GM11168 (cell line): ENCODE data around the gene PHETA2.

ENCODE experiments used
- in situ Hi-C: fragments of 300-500 bp; cut with MboI; formaldehyde crosslinking; loops from one replicate; pipeline ENCODE4 v1.12.0; 2022; ENCODE audit warnings: low sequenced_read_pairs; ENCODE audit not compliant: unreplicated experiment

The PHETA2 gene, protein sequence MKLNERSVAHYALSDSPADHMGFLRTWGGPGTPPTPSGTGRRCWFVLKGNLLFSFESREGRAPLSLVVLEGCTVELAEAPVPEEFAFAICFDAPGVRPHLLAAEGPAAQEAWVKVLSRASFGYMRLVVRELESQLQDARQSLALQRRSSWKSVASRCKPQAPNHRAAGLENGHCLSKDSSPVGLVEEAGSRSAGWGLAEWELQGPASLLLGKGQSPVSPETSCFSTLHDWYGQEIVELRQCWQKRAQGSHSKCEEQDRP

DNA sequence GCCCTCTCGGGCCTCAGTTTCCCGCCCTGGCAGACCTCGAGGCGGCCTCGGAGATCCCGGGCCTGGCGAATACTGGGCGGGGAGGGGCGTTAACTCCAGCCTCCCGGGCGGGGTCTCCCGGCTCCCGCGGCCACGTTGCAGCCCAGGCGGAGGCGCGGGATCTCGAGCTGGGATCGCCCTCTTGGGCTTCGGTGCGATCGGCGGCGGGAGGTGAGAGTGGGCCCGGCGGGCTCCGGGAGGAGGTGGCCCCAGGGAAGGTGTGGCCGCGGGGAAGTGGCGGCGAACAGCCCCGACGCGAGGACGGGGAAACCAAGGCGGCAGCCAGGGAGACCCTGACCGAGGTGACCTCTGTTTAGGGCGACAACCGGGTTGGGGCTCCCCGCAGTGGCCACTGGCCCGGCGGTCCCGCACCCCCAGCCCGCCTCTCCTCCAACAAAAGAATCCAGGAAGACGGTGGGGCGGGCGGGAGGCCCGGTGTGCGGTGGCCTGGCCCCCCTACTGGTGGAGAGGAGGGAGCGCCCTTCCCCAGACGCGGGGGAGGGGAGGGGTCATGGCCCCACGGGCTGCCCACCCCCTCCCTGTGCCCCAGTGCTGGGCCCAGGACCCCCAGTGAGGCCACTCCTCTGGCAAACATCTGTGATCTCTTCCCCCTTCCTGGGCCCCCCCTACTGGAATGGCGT is at the start of gene PHETA2:
PHETA2 (plus strand) TSS at position 117 of the 680 bp plus-strand sequence. CDS start 3,046 bp downstream, outside the sequence.
- in situ Hi-C loops, result loop anchor here (10.0 kb wide), 2 partner anchors 69 to 109 kb away; partner anchors contain the start of gene SEPTIN3

DNA sequence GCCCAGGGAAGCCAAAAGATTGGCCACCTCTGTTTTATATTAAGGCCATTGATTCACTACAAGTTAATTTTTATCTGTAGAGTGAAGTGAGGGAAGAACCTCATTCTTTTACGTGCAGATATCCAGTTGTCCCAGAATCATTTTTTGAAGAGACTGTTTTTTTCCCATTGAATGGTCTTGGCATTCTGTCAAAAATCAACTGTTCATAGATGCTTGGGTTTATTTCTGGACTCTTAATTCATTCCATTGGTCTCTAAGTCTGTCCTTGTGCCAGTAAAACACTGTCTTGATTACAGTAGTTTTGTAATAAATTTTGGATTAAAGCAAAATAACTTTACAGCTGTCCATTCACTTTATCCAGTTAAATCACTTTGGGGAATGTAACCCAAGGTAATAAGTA is 48.6 kb upstream of the PHETA2 start:
- in situ Hi-C loops, result no loop called here

DNA sequence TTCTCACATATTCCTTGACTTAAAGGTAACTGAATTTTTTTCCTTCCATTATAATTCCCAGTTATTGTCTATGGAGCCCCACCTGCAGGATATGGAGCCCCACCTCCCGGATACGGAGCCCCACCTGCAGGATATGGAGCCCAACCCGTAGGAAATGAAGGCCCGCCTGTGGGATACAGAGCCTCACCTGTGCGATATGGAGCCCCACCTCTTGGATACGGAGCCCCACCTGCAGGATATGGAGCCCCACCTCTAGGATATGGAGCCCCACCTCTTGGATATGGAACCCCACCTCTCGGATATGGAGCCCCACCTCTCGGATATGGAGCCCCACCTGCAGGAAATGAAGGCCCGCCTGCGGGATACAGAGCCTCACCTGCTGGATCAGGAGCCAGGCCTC is 47.3 kb upstream of the PHETA2 start:
- in situ Hi-C loops, result no loop called here

DNA sequence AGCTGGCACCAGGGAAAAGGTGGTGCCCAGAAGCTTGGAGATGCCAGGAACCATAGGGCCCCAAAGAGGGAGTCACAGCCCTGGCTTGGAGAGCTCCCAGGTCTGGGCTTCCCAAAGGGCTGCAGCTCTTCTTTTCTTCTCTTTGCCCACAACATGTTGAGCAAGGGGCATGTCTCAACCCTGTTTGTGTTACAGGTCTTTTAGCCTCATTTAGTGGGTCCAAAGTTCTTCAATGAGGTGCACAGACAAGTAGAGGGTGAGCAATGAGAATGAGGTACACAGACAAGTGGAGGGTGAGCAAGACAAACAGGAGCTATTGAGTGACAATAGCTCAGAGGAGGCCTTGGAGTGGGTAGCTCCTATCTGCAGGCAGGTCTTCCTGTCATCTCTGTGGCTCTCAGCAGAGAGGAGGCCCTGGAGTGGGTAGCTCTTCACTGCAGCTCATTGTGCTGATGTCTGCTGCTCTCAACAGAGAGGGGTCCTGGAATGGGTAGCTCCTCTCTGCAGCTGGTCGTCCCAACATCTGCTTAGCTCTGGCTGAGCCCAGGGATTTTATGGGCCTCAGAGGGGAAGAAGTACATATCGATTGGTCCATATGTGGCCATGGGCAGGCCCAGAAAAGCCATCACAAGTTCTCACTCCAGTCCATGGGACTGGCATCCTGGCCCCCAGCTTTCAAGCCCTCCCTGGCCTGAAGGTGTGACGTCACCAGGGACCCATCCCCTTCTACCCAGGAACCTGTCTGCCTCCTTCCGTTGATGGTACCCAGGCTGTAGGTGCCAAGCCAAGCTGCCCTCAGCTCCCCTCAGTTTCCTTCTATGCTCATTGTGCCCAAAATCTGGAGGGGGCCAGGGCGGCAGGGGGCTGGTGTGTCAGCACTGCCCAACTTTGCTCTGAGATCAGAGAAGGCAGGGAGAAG is 40.5 kb upstream of the PHETA2 start:
- in situ Hi-C loops, result no loop called here

DNA sequence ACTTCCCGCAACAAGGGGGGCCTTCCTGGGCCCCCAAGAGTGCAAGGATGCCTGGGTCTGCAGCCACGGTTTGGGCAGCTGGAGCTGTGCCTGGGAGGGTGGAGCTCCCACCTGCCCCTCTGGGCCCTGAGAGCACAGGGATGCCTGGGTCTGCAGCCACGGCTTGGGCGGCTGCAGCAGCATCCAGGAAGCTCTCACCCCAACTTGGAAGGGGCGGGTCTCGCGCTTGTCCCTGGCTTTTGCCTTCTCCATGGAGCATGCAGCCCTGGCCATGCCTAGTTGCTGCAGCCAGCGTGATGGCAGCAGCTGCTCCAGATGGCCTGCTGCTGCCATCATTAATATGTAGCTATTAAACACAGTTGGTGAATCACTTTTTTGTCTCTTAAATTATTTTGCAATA is 38.8 kb upstream of the PHETA2 start:
- in situ Hi-C loops, result no loop called here

DNA sequence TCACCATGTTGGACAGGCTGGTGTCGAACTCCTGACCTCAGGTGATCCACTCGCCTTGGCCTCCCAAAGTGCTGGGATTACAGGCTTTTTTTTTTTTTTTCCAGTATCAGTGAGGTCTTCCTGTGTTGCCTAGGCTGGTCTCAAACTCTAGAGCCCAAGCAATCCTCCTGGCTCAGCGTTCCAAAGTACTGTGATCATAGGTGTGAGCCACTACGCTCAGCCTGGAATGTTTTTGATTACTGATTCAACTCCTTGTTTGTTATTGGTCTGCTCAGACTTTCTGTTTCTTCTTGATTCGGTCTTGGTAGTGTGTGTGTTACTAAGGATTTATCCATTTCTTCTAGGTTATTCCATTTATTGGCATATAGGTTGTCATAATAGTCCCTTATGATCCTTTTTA is 34.8 kb upstream of the PHETA2 start:
- in situ Hi-C loops, result no loop called here

DNA sequence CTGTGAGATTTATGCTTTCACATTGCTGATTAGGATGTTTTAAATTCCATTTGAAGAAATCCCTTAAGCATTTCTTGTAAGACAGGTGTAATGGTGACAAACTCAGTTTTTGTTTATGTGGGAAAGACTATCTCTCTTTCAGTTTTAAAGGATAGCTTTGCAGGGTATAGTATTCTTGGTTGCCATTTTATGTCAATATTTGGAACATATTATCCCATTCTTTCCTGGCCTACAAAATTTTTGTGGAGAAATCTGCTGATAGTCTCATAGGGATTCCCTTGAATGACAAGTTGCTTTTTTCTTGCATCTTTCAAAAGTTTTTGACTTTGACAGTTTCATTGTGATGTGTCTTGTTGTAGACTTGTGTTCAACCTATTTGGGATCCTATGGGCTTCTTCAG is 32.3 kb upstream of the PHETA2 start:
- in situ Hi-C loops, result no loop called here

DNA sequence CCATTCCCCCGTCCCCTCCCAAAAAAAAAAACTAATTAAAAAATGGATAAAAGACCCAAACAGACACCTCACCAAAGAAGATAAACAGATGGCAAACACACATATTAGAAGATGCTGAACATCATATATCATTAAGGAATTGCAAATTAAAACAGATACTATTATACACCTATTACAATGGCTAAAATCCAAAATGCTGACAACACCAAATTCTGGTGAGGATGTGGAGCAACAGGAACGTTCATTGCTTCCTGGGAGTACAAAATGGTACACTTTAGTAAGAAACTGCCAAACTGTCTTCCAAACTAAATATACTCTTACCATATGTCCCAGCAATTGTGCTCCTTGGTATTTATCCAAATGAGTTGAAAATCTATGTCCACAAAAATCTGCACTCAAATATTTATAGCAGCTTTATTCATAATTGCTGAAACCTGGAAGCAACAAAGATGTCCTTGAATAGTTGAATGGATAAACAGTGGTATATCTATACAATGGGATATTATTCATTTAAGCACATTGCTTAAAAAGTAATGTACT is 23.3 kb upstream of the PHETA2 start:
- in situ Hi-C loops, result no loop called here

DNA sequence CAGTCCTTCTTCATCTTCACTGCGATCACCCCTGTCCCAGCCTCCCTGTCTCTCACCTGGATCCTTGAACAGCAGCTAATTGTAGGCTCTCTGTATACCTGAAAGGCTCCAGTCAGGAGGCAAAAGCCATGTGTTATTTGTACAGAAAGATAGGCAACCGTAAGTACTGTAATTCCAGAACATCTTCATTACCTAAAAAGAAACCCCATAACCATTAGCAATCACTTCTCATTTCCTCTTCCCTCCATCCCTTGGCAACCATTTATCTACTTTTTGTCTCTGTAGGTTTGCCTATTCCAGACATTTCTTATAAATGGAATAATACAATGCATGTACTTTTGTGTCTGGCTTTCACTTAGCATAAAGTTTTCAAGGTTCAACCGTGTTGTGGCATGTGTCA is 21.3 kb upstream of the PHETA2 start:
- in situ Hi-C loops, result no loop called here

DNA sequence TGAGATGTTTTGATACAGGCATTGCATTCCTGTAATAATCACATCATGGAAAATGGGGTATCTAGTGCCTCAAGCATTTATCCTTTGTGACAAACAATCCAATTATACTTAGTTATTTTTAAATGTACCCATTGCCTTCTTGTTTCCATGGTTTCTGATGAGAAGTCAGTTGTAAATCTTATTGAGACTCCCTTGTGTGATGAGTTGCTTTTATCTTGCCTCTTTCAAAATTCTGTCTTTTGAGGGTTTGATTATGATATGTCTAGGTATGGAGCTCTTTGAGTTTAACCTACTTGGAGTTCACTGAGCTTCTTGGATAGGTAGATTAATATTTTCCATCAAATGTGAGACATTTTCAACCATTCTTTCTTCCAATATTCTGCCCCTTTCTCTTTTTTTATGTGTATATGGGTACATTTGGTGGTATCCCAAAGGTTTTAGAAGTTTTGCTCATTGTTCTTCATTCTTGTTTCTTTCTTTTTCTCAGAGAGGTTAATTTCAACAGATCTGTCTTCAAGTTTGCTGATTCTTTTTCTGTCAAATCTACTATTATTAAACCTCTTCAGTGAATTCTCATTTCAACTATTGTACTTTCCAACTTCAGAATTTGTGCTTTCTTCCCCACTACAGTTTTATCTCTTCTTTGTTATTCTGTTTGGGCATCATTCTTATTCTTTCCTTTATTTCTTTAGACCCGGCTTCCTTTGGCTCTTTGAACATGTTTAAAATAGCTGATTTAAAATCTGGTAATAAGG is 17.1 kb upstream of the PHETA2 start:
- in situ Hi-C loops, result no loop called here

DNA sequence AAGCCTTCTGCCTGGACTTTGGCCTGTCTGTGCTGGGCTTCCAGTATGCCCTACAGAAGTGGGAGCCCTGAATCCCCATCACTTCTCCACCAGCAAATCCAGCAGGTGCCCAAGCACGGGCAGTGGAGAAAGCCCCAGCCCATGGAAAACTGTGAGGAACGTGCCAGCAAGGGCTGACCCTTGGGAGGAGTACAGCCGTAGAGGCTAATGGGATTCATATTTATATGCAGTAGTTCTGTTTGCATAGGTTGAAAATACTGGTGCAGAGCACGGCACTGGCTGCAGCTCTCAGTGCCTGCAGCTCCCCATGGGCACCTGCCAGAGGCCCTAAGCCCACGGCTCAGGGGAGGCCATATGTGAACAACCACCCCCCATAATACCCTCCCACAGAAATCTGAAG is 13.6 kb upstream of the PHETA2 start:
- in situ Hi-C loops, result no loop called here

DNA sequence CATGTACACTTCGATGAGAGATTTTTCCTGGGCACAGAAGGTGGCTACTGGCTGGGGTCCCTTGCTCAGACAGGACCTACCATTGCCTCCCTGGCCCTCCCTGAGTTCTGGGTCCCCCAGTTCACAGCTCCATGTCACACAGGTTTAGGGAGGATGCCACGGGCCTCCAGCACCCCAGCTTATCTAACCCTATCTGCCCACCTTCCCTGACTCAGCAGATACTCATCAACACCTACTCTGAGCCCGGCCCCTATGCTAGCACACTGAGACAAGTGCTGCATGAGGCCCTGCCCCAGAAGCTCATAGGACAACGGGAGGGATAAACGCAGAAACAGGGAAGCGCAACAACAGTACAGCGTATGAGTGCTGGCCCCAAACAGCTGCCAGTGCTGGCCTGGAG is 13.0 kb upstream of the PHETA2 start:
- in situ Hi-C loops, result no loop called here

DNA sequence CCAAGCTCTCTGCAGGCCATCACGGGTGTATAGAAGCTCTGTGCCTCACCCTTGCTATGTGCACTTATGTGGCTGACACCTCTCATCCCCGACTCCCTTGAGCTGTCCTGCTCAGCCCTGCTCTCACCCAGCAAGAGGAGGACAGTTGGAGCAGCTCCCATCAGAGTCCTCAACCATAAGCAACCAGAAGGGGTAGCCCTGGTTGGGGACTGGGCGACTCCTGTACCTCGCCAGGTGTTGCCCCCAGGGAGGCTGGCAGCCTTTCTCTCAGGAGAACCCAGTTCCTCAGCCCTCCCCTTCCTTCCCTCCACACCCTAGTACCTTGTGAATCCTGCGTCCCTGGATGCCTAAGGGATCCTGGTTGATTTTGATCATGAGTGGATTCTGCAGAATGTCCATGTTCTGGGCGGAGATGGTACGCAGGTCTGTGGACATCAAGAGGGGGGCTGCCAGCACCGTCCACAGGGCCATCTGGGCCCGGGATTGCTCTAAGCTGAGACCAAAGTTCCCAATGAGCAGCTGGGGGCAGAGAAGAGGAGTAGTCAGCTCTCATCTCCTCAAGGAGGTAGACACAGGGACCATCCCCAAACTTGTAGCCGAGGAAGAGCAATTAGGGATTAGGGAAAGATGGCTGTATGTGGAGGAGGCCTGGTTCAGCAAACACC is 11.4 kb upstream of the PHETA2 start:
- in situ Hi-C loops, result no loop called here

DNA sequence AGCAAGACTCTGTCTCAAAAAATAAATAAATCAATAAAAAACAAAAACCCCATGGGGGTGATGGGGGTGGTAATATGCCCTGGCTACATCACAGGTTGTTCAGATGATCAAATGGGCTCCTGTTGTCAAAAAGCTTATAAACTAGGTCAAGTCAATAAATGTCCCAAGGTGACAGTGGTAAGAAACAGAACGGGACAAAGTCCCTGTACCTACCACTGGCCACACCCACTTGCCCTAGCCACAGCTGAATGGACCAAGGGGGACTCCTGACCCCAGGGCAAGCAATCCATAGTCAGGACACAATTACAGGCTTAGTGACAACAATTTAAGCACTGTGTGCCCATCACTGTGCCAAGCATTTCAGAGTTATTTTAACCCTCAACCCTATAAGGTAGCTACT is 9.4 kb upstream of the PHETA2 start:
- in situ Hi-C loops, result no loop called here

DNA sequence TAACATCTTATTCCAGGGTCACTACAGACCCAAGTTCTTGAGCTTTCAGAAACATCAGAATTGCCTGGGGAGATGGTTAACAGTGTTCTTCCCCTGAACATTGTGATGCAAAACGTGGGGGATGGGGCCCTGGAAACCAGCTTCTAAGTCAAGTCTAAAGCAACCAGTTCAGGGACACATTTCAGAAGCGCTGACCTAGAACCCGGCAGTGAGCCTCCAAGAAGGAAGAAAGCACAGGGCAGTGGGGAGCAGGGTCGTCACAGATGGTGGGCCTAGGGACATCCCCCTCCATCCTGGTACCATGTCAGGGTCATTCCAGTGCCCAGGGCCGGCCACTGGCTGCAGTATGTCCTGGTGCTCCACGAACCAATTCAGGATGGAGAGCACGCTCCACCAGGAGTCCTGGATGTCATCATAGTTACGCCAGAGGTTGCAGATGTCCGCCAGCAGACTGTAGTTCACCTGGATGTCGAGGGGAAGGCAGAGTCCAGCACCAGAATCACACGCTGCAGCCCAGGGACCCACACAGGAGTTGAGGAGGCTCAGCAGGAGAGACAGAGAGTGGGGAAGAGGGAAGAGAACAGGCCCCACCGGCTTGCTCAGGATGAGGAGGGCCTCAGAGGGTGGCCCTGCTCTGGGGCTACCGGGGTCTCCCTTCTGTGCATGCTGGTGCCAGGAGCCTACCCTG is 8.5 kb upstream of the PHETA2 start:
- in situ Hi-C loops, result no loop called here

DNA sequence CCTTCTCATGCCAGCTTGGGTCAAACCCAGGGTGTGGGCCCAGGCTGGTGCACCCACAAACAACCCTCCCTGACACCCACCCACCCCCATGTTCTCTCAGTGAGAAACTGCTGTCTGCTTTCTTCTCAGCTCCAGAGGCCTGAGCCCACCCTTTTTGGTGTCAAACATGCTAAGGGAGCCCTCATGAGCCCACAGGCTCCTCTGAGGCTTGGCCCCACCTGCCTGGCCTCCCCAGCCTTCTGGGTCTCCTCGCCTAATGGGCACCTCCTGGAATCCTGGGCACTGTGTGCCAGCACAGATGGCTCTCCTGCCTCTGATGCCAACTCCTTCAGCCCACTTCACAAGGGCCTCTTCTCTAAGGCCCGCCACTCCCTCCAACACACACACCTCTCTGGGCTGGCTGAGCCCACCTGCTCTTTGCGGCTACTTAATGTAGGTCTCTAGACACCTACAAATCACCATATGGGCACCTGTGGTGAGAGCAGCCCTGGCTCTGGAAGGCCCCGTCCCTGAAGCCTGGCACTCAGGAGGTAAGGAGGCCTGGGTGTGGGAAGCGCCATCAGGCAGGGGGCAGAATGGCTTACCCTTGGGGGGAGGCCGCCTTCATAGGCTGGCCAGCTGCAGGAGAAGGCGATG is 7.8 kb upstream of the PHETA2 start:
- in situ Hi-C loops, result no loop called here

DNA sequence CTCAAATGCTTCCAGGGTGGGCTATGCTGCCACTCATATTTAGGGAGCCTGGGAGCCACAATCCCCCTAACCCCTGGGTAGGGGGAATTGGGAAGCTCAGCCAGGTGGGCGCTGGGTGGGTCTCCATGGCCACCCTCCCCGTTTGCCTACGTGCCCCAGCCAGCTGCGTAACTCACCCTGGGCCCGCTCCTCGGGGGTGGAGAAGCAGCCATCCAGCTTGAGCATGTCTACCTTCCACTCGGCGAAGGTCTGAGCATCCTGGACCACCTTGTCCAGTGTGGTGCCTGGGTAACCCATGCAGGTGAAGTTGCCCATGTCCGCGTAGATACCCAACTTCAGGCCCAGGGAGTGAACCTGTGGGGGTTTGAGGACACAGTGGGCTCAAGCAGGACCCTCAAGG is 7.1 kb upstream of the PHETA2 start:
- in situ Hi-C loops, result no loop called here

DNA sequence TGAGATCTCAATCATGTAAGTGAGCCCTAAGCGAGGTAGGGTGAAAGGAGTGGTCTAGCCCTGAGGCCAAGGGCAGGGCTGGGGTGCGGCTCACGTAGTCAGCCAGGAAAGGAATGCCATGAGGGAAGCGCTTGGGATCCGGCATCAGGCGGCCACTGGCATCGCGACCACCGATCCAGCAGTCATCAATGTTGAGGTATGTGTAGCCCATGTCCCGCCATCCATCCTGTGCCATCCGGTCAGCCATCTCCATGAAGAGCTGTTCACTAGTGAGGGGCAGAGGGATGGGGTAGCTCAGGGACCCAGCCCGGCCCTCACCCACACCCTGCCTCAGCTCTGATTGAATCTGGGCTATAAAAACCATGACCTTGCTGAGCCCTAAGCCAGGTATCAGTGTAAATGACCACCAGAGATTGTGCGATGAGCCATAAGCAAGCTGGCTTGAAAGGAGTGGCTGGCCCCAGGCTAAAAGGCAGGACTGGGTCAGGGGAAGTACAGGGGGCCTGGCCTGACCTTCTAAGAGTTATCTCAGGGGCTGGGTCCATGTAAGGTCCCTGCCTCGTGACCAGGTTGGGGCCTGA is 6.3 kb upstream of the PHETA2 start:
- in situ Hi-C loops, result no loop called here
